Measurements from ENCODE around the gene NRP2. TPM values are rescaled to one million over a fixed set of nuclear protein-coding genes. Genes with fewer than 3 reads are reported as not detected.

The NRP2 gene
- total RNA-seq, 1 donor from 2014 or later, result 27.8 TPM

DNA sequence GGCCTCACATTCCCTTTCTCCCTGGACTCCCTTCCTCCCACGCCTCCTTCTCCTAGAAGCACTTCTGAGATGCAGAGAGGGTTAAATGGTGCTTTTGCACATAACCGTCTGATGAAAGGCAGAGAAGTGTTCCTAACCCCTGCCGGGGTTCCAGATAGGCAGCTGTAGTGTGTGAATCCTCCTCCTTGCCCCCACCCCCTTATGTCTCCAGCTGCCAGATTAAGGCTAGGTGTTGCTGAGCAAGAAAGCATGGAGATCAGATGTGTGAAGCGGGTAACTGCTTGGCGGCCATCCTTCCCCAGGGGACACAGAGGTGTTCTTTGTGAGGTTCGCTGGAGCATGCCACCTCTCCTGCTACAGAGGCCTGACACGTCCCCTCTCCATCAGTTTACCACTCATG lies 88.3 kb downstream of the NRP2 start:
- no peak overlapping the region for H3K4me3 Mint-ChIP-seq
- H3K9ac ChIP-seq, result no peak overlapping the region
- no peaks in the 10 kb centered on the region for H3K36me3 ChIP-seq
- no peaks in the 10 kb centered on the region for H3K27me3 ChIP-seq
- no peak overlapping the region for H3K27ac ChIP-seq
- no peaks in the 10 kb centered on the region for H3K36me3 Mint-ChIP-seq
- no peaks in the 10 kb centered on the region for H4K20me1 ChIP-seq (ENCODE audit: low read depth)
- H3K27me3 Mint-ChIP-seq (ENCODE audit: insufficient read depth, low read depth), result no peaks in the 10 kb centered on the region
- no peaks in the 10 kb centered on the region for H3F3A ChIP-seq (ENCODE audit: low read depth)
- H3K4me3 ChIP-seq, result no peak overlapping the region
- H2AFZ ChIP-seq (replicated peaks), result no peak overlapping the region
- no peak for DNase-seq (ENCODE audit: low spot score)
- no peaks in the 10 kb centered on the region for H3K9me3 ChIP-seq (ENCODE audit: low read depth)
- H3K4me1 Mint-ChIP-seq, result peaks cover 46% of the 10 kb centered on the region
- no peak overlapping the region for H3K4me2 ChIP-seq
- H3K79me2 ChIP-seq (ENCODE audit: low read depth), result no peaks in the 10 kb centered on the region
- H3K27ac Mint-ChIP-seq, result no peak overlapping the region
- TF ChIP-seq EZH2phosphoT487 (IDR thresholded peaks at IDR 0.05) (no peak), EZH2 (IDR thresholded peaks at IDR 0.05) (no peak)
- TF ChIP-seq, protein P1, sequence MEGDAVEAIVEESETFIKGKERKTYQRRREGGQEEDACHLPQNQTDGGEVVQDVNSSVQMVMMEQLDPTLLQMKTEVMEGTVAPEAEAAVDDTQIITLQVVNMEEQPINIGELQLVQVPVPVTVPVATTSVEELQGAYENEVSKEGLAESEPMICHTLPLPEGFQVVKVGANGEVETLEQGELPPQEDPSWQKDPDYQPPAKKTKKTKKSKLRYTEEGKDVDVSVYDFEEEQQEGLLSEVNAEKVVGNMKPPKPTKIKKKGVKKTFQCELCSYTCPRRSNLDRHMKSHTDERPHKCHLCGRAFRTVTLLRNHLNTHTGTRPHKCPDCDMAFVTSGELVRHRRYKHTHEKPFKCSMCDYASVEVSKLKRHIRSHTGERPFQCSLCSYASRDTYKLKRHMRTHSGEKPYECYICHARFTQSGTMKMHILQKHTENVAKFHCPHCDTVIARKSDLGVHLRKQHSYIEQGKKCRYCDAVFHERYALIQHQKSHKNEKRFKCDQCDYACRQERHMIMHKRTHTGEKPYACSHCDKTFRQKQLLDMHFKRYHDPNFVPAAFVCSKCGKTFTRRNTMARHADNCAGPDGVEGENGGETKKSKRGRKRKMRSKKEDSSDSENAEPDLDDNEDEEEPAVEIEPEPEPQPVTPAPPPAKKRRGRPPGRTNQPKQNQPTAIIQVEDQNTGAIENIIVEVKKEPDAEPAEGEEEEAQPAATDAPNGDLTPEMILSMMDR (IDR thresholded peaks at IDR 0.05), result no peak
- H3K9me3 Mint-ChIP-seq, result no peaks in the 10 kb centered on the region
- peaks cover 12% of the 10 kb centered on the region for H3K4me1 ChIP-seq

DNA sequence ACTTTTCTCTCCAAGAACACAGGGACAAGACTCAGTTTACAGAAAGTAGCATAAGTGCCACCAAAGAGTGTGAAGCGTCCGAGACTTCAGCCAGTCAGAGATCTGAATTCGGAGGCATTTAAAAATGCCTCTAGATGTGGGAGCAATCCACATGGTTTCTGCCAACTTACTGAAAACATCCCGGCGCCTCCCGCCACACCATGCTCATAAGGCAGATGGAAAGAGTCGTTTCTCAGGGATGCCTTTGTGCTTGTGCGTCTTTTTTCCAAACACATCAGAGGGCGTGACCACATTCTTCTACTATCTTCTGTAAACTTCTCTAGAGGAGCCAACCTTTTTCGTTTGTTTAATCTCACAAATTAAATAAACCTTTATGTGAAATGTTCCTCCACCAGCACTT lies 88.7 kb downstream of the NRP2 start:
- H3K4me3 Mint-ChIP-seq, result no peak overlapping the region
- H3K36me3 Mint-ChIP-seq, result no peaks in the 10 kb centered on the region
- Histone ChIP-seq H3K27me3 (no peaks in the 10 kb centered on the region), H3F3A (ENCODE audit: low read depth) (no peaks in the 10 kb centered on the region), H3K9ac (no peak overlapping the region), H2AFZ (replicated peaks) (no peak overlapping the region), H3K79me2 (ENCODE audit: low read depth) (no peaks in the 10 kb centered on the region), H3K27ac (no peak overlapping the region), H3K36me3 (no peaks in the 10 kb centered on the region), H3K4me3 (no peak overlapping the region), H3K4me2 (no peak overlapping the region), H3K4me1 (peaks cover 12% of the 10 kb centered on the region), H4K20me1 (ENCODE audit: low read depth) (no peaks in the 10 kb centered on the region), H3K9me3 (ENCODE audit: low read depth) (no peaks in the 10 kb centered on the region)
- H3K4me1 Mint-ChIP-seq, result peaks cover 48% of the 10 kb centered on the region
- peak overlapping the region; percentile 32 for H3K27ac Mint-ChIP-seq
- H3K27me3 Mint-ChIP-seq (ENCODE audit: insufficient read depth, low read depth), result no peaks in the 10 kb centered on the region
- no peak for DNase-seq (ENCODE audit: low spot score)
- H3K9me3 Mint-ChIP-seq, result no peaks in the 10 kb centered on the region
- TF ChIP-seq, protein P1 (IDR thresholded peaks at IDR 0.05), result no peak
- TF ChIP-seq EZH2phosphoT487 (IDR thresholded peaks at IDR 0.05), result no peak
- TF ChIP-seq EZH2 (IDR thresholded peaks at IDR 0.05), result no peak

- no peak overlapping the region for H3K4me3 Mint-ChIP-seq
- H3K36me3 Mint-ChIP-seq, result no peaks in the 10 kb centered on the region
- H3K27ac Mint-ChIP-seq, result no peak overlapping the region
- no peaks in the 10 kb centered on the region for H3F3A ChIP-seq (ENCODE audit: low read depth)
- TF ChIP-seq EZH2 (IDR thresholded peaks at IDR 0.05) (no peak), EZH2phosphoT487 (IDR thresholded peaks at IDR 0.05) (no peak)
- TF ChIP-seq, protein P1 (IDR thresholded peaks at IDR 0.05), result no peak
- H2AFZ ChIP-seq (replicated peaks), result no peak overlapping the region
- no peaks in the 10 kb centered on the region for H4K20me1 ChIP-seq (ENCODE audit: low read depth)
- no peaks in the 10 kb centered on the region for H3K9me3 Mint-ChIP-seq
- no peaks in the 10 kb centered on the region for H3K27me3 ChIP-seq
- no peak overlapping the region for H3K4me3 ChIP-seq
- peaks cover 12% of the 10 kb centered on the region for H3K4me1 ChIP-seq
- H3K27ac ChIP-seq, result no peak overlapping the region
- no peak for DNase-seq (ENCODE audit: low spot score)
- H3K36me3 ChIP-seq, result no peaks in the 10 kb centered on the region
- no peaks in the 10 kb centered on the region for H3K9me3 ChIP-seq (ENCODE audit: low read depth)
- peaks cover 51% of the 10 kb centered on the region for H3K4me1 Mint-ChIP-seq
- no peak overlapping the region for H3K9ac ChIP-seq
- no peaks in the 10 kb centered on the region for H3K27me3 Mint-ChIP-seq (ENCODE audit: insufficient read depth, low read depth)
- H3K4me2 ChIP-seq, result no peak overlapping the region
- no peaks in the 10 kb centered on the region for H3K79me2 ChIP-seq (ENCODE audit: low read depth)
Measured at GRCh38 chr2:205771666-205772065, 89.4 kb downstream of the NRP2 start.
